GM12874 (cell line): ENCODE measurements around the gene EIF3L.

Source experiments
- CTCF ChIP-seq: IDR thresholded peaks from 2 replicates; pipeline ENCODE4 v1.5.1; 2011; ENCODE audit warnings: low read depth, mild to moderate bottlenecking, control low read depth, low read length, moderate library complexity; ENCODE audit not compliant: insufficient read depth

Gene EIF3L

GRCh38 chr22:37929390-37929789 is 80.2 kb downstream of the EIF3L start:
- no peak for TF ChIP-seq CTCF

GRCh38 chr22:37930270-37930951 is 81.2 kb downstream of the EIF3L start:
- peak; percentile 56 for TF ChIP-seq CTCF

GRCh38 chr22:37930952-37931440 is 81.8 kb downstream of the EIF3L start:
- no peak for TF ChIP-seq CTCF

- no peak for TF ChIP-seq CTCF
These were observed 82.7 kb downstream of the EIF3L start for GRCh38 chr22:37931893-37932389.

GRCh38 chr22:37932401-37932800 is 83.2 kb downstream of the EIF3L start:
- no peak for TF ChIP-seq CTCF

- no peak for TF ChIP-seq CTCF
These were observed 83.8 kb downstream of the EIF3L start for GRCh38 chr22:37932821-37933578.

- peak; percentile 99 for TF ChIP-seq CTCF
These were observed 84.6 kb downstream of the EIF3L start for GRCh38 chr22:37933711-37934376.
